Pancreas (tissue), 10 donors: ENCODE measurements around the gene ARID3A. TPM values are rescaled to one million over a fixed set of nuclear protein-coding genes. Genes with fewer than 3 reads are reported as not detected.

ENCODE experiments used
- ATAC-seq, 4 donors: fragments of 200-7000 bp; cut with Tn5 transposase; one replicate each; pipeline versions ENCODE4 v1.8.0 to v1.9.1; 2020; ENCODE audit warnings: mild to moderate bottlenecking in 4 of 4, moderate library complexity in 4 of 4
- DNase-seq, 6 donors: peaks; one replicate each; pipeline ENCODE4 v3.0.0-alpha.2; 2020
- FAIRE-seq: peaks from 2 replicates; lab custom pipeline; 2012; peaks lifted over from hg19 to GRCh38; lab: Jason Lieb, UNC
- H3K27ac ChIP-seq, 4 donors: fragments of 200-600 bp; sonication (generic); 1 replicate in 3 of 4; 2 replicates in 1 of 4; pipeline versions ENCODE4 v1.5.0 to v1.8.0; 2020
- H3K27me3 ChIP-seq, 4 donors: fragments of 200-600 bp; one replicate each; pipeline ENCODE4 v1.8.0; 2021
- H3K36me3 ChIP-seq, 3 donors: fragments of 200-600 bp; sonication (generic) in 1 of 3; one replicate each; pipeline versions ENCODE4 v1.5.0 to v1.8.0; 2020 to 2021
- H3K4me1 ChIP-seq, 3 donors: fragments of 200-600 bp; one replicate each; pipeline ENCODE4 v1.8.0; 2021
- H3K4me3 ChIP-seq, 4 donors: fragments of 200-600 bp; sonication (generic) in 2 of 4; one replicate each; pipeline versions ENCODE4 v1.5.0 to v1.8.0; 2020 to 2021
- H3K9me3 ChIP-seq, 4 donors: fragments of 200-600 bp; one replicate each; pipeline ENCODE4 v1.8.0; 2021
- CTCF ChIP-seq, 4 donors: fragments of 200-600 bp; sonication (generic) in 3 of 4; IDR thresholded peaks; one replicate each; pipeline versions ENCODE4 v1.5.0 to v1.8.0; 2021; ENCODE audit warnings: antibody characterized with exemption in 4 of 4
- WGBS, 2 donors: extraction: QIAGEN DNeasy Blood & Tissue Kit; methylation state at CpG; one replicate each; pipeline ENCODE4 v1.1.7; 2013; 5-methylcytosine and 5-hydroxymethylcytosine counted together
- intact Hi-C, 3 donors: fragments of 100-400 bp; cut with DNase I; formaldehyde crosslinking; loops; one replicate each; pipeline versions ENCODE4 v1.11.1 to v1.14.2; 2022
- polyA plus RNA-seq, 2 donors: library from polyadenylated mRNA; stranded (reverse); fragments of 200-250 nt; gene quantifications; one replicate each; pipeline ENCODE4 v1.2.3, GENCODE V29; 2013
- total RNA-seq, 6 donors: library from RNA; stranded (reverse); fragmentation: NEBNext Ultra II Directional in 4 of 6; extraction: Animal tissue kit (Norgen Biotek cat#: 25700) in 4 of 6; gene quantifications; one replicate each; pipeline versions ENCODE4 v1.2.1 to v1.2.4, GENCODE V29; 2021 to 2023
- donor health status: healthy with polysubstance abuse.
- donor health status: DM: no; HTN: no; CAD: no; lungs with moderate emphysema.
- donor health status: DM: no; HTN: no; CAD: no.
- donor health status: control.
- donor health status: control.
- donor health status: Bipolar disorder and iron deficiency.
- donor health status: DM: yes; HTN: yes; CAD: no.
- donor health status: DM: no; HTN: no; CAD: no.
- donor health status: DM: no; HTN: no; CAD: no.
- donor health status: DM: yes; HTN: yes; CAD: no.

ARID3A gene
- total and polyA plus RNA-seq, 8 donors: 4.6 to 8.5 (median 7.1) TPM

DNA sequence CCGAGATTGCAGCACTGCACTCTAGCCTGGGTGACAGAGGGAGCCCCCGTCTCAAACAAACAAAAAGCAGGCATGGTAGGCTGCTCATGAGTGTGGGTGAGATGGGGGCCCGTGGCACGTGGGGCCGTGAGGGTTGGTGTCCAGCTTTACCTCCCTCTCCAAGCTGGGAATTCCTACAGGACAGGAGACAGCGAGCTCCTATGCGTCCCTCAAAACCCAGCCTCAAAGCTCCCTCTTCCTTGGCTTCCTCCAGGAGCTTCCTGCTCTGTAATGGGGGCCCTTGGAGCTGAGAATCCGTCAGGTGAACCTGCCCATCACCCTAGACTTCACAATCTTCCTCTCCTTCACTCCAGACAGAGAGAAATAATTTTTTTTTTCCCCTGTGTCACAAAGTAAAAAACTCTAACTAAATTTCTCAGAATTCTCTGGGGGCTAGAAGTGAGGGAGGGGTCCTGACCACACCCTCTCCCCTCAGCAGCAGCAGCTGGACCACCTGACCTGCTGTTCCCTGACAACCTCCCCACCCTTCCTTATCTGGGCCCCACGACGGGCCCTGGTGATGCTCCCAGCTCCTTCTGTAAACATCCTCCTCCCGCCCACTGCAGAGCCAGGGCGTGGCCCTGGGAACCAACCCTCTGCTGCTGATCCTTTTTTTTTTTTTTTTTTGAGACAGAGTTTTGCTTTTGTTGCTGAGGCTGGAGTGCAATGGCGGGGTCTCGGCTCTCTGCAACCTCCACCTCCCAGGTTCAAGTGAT, 36.2 kb downstream of the ARID3A start:
- DNase-seq: no peak

DNA sequence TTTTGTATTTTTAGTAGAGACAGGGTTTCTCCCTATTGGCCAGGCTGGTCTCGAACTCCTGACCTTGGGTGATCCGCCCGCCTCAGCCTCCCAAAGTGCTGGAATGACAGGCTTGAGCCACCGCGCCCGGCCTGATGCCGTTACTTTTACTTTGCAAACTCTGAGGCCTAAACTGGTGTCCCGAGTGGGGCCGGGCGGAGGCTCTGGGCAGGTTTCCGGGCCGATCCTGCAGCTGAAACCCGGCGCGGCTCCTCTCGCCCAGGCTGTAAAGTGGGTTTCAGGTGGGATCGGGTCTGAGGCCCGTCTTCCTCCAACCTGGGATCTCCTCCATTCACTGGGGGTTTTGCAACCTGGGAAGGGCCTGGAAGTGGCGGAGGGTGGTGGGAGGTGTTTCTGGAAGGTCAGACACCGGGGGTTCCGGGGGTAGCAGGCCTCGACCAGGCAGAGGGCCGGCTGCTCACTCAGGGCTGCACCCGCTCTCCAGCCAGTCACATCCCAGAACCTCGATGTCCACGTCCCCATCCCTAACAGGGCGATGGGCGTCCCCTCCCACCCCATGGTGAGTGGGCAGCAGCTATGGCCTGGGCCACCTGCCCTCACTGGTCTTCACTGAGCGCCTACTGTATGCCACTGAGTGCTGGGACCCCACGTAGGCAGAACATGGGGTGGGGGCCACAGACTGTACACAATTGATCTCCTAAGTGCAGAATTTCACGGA, 37.0 kb downstream of the ARID3A start:
- DNase-seq: peak in 2 of 6 donors; percentile 22 to 63
- H3K9me3 ChIP-seq: no peaks in the 10 kb centered on the region
- no peaks in the 10 kb centered on the region for H3K4me1 ChIP-seq
- no peak overlapping the region for H3K4me3 ChIP-seq
- no peak for FAIRE-seq
- no peaks in the 10 kb centered on the region for H3K27me3 ChIP-seq
- intact Hi-C loops: no loop called here
- ATAC-seq: no peak
- no peak for TF ChIP-seq CTCF (IDR thresholded peaks at IDR 0.05)
- no peak overlapping the region for H3K27ac ChIP-seq
- H3K36me3 ChIP-seq: peaks cover 0 to 9% (median 0%) of the 10 kb centered on the region in 3 donors
- WGBS, 2 donors: 89 to 91% methylated on average over 31 of the region's 31 CpGs

More for the DNA sequence above, 36.2 kb downstream of the ARID3A start:
- no peaks in the 10 kb centered on the region for H3K9me3 ChIP-seq
- TF ChIP-seq CTCF (IDR thresholded peaks at IDR 0.05): no peak
- H3K36me3 ChIP-seq: peaks cover 0 to 9% (median 0%) of the 10 kb centered on the region in 3 donors
- 70 to 78% methylated on average over 14 of the region's 14 CpGs for WGBS, 2 donors
- no peaks in the 10 kb centered on the region for H3K27me3 ChIP-seq
- H3K4me3 ChIP-seq: no peak overlapping the region
- H3K4me1 ChIP-seq: no peaks in the 10 kb centered on the region
- ATAC-seq (peak in 3 of 4 donors; percentile 24 to 52 (median 28)), FAIRE-seq (no peak)
- intact Hi-C loops: no loop called here
- no peak overlapping the region for H3K27ac ChIP-seq

DNA sequence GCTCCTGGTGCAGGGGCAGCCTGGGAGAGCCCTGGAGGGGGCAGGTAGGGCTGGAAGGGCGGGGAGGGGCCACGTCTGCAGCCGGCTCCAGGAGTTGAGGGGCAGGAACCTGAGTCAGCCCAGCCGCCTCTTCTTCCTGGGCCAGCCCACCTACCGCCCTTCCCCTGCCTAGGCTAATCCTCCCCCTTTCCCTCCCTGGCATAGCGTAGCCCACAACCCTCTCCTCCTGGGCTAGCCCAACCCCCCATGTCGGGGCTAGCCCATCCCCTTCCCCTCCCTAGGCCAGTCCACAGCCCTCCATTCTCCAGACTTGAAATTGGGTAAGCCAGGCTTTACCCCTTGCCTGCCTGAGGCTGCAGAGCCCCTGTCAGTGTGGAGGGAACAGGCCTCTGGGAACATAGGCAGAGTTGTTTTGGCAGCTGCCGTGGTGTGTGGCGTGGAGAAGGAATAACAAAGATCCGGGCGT, 37.7 kb downstream of the ARID3A start:
- H3K9me3 ChIP-seq: no peaks in the 10 kb centered on the region
- no peak overlapping the region for H3K4me3 ChIP-seq
- ATAC-seq (no peak), DNase-seq (peak in 1 of 6 donors; percentile 63), FAIRE-seq (no peak)
- no peaks in the 10 kb centered on the region for H3K4me1 ChIP-seq
- TF ChIP-seq CTCF (IDR thresholded peaks at IDR 0.05): no peak
- intact Hi-C loops: no loop called here
- peaks cover 0 to 9% (median 0%) of the 10 kb centered on the region in 3 donors for H3K36me3 ChIP-seq
- 85 to 92% methylated on average over 9 to 11 of the region's 11 CpGs for WGBS, 2 donors
- no peak overlapping the region for H3K27ac ChIP-seq
- H3K27me3 ChIP-seq: no peaks in the 10 kb centered on the region

- no peaks in the 10 kb centered on the region for H3K9me3 ChIP-seq
- ATAC-seq (no peak), FAIRE-seq (no peak), DNase-seq (peak in 2 of 6 donors; percentile 20 to 52)
- no peaks in the 10 kb centered on the region for H3K27me3 ChIP-seq
- H3K4me1 ChIP-seq: no peaks in the 10 kb centered on the region
- no peak overlapping the region for H3K4me3 ChIP-seq
- no peak for TF ChIP-seq CTCF (IDR thresholded peaks at IDR 0.05)
- 96 to 97% methylated on average over 16 of the region's 16 CpGs for WGBS, 2 donors
- peaks cover 0 to 9% (median 0%) of the 10 kb centered on the region in 3 donors for H3K36me3 ChIP-seq
- intact Hi-C loops: no loop called here
- no peak overlapping the region for H3K27ac ChIP-seq
These were observed 38.3 kb downstream of the ARID3A start for GRCh38 chr19:964116-964520.
